H1 (cell line): ENCODE data around the gene PTPRT.

Source experiments
- ATF2 ChIP-seq: IDR thresholded peaks from 2 replicates; pipeline ENCODE4 v1.6.1; 2012; ENCODE audit warnings: low read length, inconsistent platforms
- BACH1 ChIP-seq: IDR thresholded peaks from 2 replicates; pipeline ENCODE4 v1.6.1; 2012; ENCODE audit warnings: low read length, improper control_type of control experiment
- CBX8 ChIP-seq: fragments of 300-800, 300-1000 bp; sonication (generic); IDR thresholded peaks from 2 replicates; pipeline ENCODE4 v1.7.1; 2016; ENCODE audit warnings: low read depth, low read length, borderline replicate concordance
- CEBPB ChIP-seq: IDR thresholded peaks from 2 replicates; pipeline ENCODE4 v1.6.1; 2012; ENCODE audit warnings: low read depth, low read length
- CTCF ChIP-seq, 3 experiments: IDR thresholded peaks; 1 replicate in 2 of 3; 2 replicates in 1 of 3; pipeline versions ENCODE4 v1.5.1 to v1.6.1; 2011; ENCODE audit warnings: low read length in 3 of 3, mild to moderate bottlenecking in 3 of 3, inconsistent platforms in 2 of 3, low read depth in 1 of 3, moderate library complexity in 1 of 3; ENCODE audit not compliant: insufficient read depth in 1 of 3; ENCODE audit errors: control extremely low read depth in 1 of 3
- EP300 ChIP-seq, 2 experiments: IDR thresholded peaks; 1 replicate in 1 of 2; 2 replicates in 1 of 2; pipeline ENCODE4 v1.6.1; 2011 to 2012; ENCODE audit warnings: low read depth in 2 of 2, low read length in 2 of 2, mild to moderate bottlenecking in 2 of 2, borderline replicate concordance in 1 of 2, inconsistent platforms in 1 of 2, moderate library complexity in 1 of 2
- GABPA ChIP-seq: IDR thresholded peaks from 2 replicates; pipeline ENCODE4 v1.6.1; 2011; ENCODE audit warnings: mild to moderate bottlenecking, low read length, moderate library complexity, borderline replicate concordance; ENCODE audit not compliant: insufficient read depth
- MAX ChIP-seq: IDR thresholded peaks from 2 replicates; pipeline ENCODE4 v1.6.1; 2012; ENCODE audit warnings: inconsistent platforms
- PHF8 ChIP-seq: fragments of 200-600 bp; sonication (generic); conservative IDR thresholded peaks from 2 replicates; pipeline ENCODE4 v1.7.1; 2012; ENCODE audit warnings: low read depth, mild to moderate bottlenecking, inconsistent platforms, low read length, moderate library complexity
- POLR2A ChIP-seq, 2 experiments: IDR thresholded peaks; 1 replicate in 1 of 2; 2 replicates in 1 of 2; pipeline ENCODE4 v1.6.1; 2011; ENCODE audit warnings: low read depth in 2 of 2, low read length in 2 of 2, mild to moderate bottlenecking in 2 of 2; ENCODE audit errors: control extremely low read depth in 1 of 2
- RFX5 ChIP-seq: IDR thresholded peaks from 2 replicates; pipeline ENCODE4 v1.6.1; 2011; ENCODE audit warnings: low read depth, low read length, improper control_type of control experiment, borderline replicate concordance
- TAF1 ChIP-seq: IDR thresholded peaks from 2 replicates; pipeline ENCODE4 v1.6.1; 2011; ENCODE audit warnings: mild to moderate bottlenecking, low read depth, low read length
- ZNF274 ChIP-seq: IDR thresholded peaks from 2 replicates; pipeline ENCODE4 v1.7.0; 2012; ENCODE audit warnings: low read length, borderline replicate concordance; ENCODE audit errors: extremely low read depth

- TF ChIP-seq PHF8 (no peak), GABPA (no peak), CTCF (IDR thresholded peaks at IDR 0.05; ENCODE audit: control extremely low read depth in 1 of 3, insufficient read depth in 1 of 3, low read depth in 1 of 3, low read length in 3 of 3) (no peak), RFX5 (no peak), EP300 (IDR thresholded peaks at IDR 0.05; ENCODE audit: borderline replicate concordance in 1 of 2, low read depth in 2 of 2, low read length in 2 of 2) (no peak), ATF2 (no peak), ZNF274 (no peak), CBX8 (no peak), BACH1 (no peak), POLR2A (IDR thresholded peaks at IDR 0.05; ENCODE audit: control extremely low read depth in 1 of 2, low read depth in 2 of 2, low read length in 2 of 2) (no peak), MAX (no peak), TAF1 (no peak), CEBPB (no peak)
Measured at GRCh38 chr20:42492290-42492689, 697.4 kb downstream of the PTPRT start.
